ENCODE data around the gene PGM2L1. TPM values are rescaled to one million over a fixed set of nuclear protein-coding genes. Genes with fewer than 3 reads are reported as not detected.

Gene PGM2L1
- total and polyA plus RNA-seq, 9 donors, result 1.0 to 6.2 (median 2.1) TPM

DNA sequence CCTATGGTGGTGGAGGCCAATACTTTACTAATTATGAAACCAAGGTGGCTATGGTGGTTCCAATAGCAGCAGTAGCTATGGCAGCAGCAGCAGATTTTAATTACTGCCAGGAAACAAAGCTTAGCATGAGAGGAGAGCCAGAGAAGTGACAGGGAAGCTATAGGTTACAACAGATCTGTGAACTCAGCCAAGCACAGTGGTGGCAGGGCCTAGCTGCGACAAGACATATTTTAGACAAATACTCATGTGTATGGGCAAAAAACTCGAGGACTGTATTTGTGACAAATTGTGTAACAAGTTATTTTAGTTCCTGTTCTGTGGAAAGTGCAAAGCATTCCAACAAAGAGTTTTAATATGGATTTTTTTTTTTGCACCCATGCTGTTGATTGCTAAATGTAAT is 42.6 kb downstream of the PGM2L1 start:
- Histone ChIP-seq H3K4me1 (ENCODE audit: insufficient read depth) (no peaks in the 10 kb centered on the region), H3K9me3 (no peaks in the 10 kb centered on the region), H3K36me3 (no peaks in the 10 kb centered on the region), H3K4me3 (no peak overlapping the region), H3K27ac (no peak overlapping the region), H3K27me3 (no peaks in the 10 kb centered on the region)
- WGBS, 3 donors, result 90 to 94% (median 93%) methylated on average over 2 of the region's 2 CpGs
- no peak for DNase-seq
- no peak for TF ChIP-seq EP300 (IDR thresholded peaks at IDR 0.05)
- TF ChIP-seq POLR2A (IDR thresholded peaks at IDR 0.05), result no peak
- TF ChIP-seq, protein P1, sequence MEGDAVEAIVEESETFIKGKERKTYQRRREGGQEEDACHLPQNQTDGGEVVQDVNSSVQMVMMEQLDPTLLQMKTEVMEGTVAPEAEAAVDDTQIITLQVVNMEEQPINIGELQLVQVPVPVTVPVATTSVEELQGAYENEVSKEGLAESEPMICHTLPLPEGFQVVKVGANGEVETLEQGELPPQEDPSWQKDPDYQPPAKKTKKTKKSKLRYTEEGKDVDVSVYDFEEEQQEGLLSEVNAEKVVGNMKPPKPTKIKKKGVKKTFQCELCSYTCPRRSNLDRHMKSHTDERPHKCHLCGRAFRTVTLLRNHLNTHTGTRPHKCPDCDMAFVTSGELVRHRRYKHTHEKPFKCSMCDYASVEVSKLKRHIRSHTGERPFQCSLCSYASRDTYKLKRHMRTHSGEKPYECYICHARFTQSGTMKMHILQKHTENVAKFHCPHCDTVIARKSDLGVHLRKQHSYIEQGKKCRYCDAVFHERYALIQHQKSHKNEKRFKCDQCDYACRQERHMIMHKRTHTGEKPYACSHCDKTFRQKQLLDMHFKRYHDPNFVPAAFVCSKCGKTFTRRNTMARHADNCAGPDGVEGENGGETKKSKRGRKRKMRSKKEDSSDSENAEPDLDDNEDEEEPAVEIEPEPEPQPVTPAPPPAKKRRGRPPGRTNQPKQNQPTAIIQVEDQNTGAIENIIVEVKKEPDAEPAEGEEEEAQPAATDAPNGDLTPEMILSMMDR (IDR thresholded peaks at IDR 0.05), result no peak
- intact Hi-C loops (cut with DNase I), result no loop called here

DNA sequence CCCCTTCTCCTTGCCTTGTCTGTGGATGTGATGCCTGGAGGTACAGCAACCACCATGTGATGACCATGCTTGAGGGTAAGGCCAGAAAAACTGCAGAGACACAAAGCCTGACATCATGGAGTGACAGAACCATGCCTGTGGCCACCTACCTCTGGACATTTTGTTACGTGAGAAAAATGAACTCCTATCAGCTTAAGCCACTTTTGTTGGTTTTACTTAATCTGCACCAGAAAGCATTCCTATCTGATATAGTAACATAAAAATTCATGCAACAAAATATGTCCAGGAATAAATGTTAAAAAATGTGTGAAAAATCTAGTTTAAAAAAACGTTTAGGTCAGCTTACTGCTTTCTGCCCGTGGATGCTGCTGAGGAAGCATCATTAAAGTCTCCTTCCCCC is 44.2 kb downstream of the PGM2L1 start:
- Histone ChIP-seq H3K4me1 (ENCODE audit: insufficient read depth) (no peaks in the 10 kb centered on the region), H3K36me3 (no peaks in the 10 kb centered on the region), H3K27me3 (no peaks in the 10 kb centered on the region), H3K27ac (no peak overlapping the region), H3K9me3 (no peaks in the 10 kb centered on the region), H3K4me3 (no peak overlapping the region)
- WGBS, 3 donors, result 48 to 66% (median 53%) methylated on average over 3 of the region's 3 CpGs
- TF ChIP-seq POLR2A (IDR thresholded peaks at IDR 0.05) (no peak), EP300 (IDR thresholded peaks at IDR 0.05) (no peak)
- TF ChIP-seq, protein P1 (IDR thresholded peaks at IDR 0.05), result no peak
- DNase-seq, result no peak
- intact Hi-C loops (cut with DNase I), result no loop called here

DNA sequence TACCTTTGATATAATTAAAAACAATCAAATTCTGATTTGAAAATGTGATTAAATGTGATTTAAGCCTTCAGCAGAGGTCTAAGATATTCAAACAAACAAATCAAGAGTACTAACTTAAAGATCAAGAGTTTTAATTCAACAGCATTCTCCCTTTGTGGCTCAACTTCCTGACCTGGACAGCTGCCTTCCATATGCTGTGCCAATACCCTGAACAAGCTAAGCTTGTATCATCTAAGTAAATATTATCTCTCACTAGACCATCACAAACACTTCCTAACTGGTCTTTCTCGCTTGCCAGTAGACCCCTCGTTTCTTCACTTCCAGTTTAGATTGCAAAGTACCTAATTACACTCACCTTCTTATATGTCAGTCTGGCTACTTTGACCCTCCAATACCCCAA is 50.9 kb downstream of the PGM2L1 start:
- intact Hi-C loops (cut with DNase I), result no loop called here
- H3K4me1 ChIP-seq (ENCODE audit: insufficient read depth), result no peaks in the 10 kb centered on the region
- TF ChIP-seq, protein P1 (IDR thresholded peaks at IDR 0.05), result no peak
- no peak for TF ChIP-seq EP300 (IDR thresholded peaks at IDR 0.05)
- no peak for TF ChIP-seq POLR2A (IDR thresholded peaks at IDR 0.05)

DNA sequence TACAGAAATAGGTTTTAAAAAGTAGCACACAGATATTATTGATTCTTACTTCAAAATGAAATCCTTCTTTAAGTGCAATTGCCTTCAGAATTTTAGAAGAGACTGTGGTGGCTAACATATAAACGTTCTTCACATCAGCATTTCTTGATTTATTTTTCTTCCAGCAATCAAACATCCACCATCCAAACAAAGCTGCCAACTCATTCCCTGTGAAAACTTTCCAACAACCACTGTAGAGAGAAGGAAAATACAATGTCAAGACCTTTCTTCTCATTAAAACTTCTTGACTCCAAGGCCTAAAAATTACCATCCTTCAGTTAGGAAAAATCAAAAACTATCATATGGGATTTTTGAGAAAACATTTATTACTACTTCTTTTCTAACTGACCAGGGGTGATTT is 52.8 kb downstream of the PGM2L1 start:
- Histone ChIP-seq H3K36me3 (no peaks in the 10 kb centered on the region), H3K9me3 (no peaks in the 10 kb centered on the region), H3K4me3 (no peak overlapping the region), H3K27me3 (no peaks in the 10 kb centered on the region), H3K27ac (no peak overlapping the region), H3K4me1 (ENCODE audit: insufficient read depth) (no peaks in the 10 kb centered on the region)
- 26 to 36% (median 28%) methylated on average over 1 of the region's 1 CpG for WGBS, 3 donors
- no peak for DNase-seq
- TF ChIP-seq EP300 (IDR thresholded peaks at IDR 0.05) (no peak), POLR2A (IDR thresholded peaks at IDR 0.05) (no peak)
- TF ChIP-seq, protein P1 (IDR thresholded peaks at IDR 0.05), result no peak
- intact Hi-C loops (cut with DNase I), result no loop called here

More for the DNA sequence above, 50.9 kb downstream of the PGM2L1 start:
- no peaks in the 10 kb centered on the region for H3K9me3 ChIP-seq
- H3K4me3 ChIP-seq, result no peak overlapping the region
- no peak for DNase-seq
- no peak overlapping the region for H3K27ac ChIP-seq
- no peaks in the 10 kb centered on the region for H3K27me3 ChIP-seq
- H3K36me3 ChIP-seq, result no peaks in the 10 kb centered on the region
- WGBS, 3 donors, result 26 to 41% (median 40%) methylated on average over 2 of the region's 2 CpGs

All from ovary (tissue), 9 donors.